DND-41 (cell line): ENCODE measurements around the gene DENND6A.

ENCODE experiments used
- EZH2 ChIP-seq: IDR thresholded peaks from 3 replicates; pipeline ENCODE4 v1.6.1; 2012; ENCODE audit warnings: borderline replicate concordance, low read depth, mild to moderate bottlenecking, moderate library complexity, low read length, inconsistent platforms; ENCODE audit not compliant: severe bottlenecking
- TF ChIP-seq, protein P1 (sequence below): IDR thresholded peaks from 2 replicates; pipeline ENCODE4 v1.5.1; 2012; ENCODE audit warnings: borderline replicate concordance, low read length, moderate library complexity, mild to moderate bottlenecking; ENCODE audit not compliant: poor library complexity, severe bottlenecking; ENCODE audit errors: extremely low read depth

- TF ChIP-seq, protein P1, sequence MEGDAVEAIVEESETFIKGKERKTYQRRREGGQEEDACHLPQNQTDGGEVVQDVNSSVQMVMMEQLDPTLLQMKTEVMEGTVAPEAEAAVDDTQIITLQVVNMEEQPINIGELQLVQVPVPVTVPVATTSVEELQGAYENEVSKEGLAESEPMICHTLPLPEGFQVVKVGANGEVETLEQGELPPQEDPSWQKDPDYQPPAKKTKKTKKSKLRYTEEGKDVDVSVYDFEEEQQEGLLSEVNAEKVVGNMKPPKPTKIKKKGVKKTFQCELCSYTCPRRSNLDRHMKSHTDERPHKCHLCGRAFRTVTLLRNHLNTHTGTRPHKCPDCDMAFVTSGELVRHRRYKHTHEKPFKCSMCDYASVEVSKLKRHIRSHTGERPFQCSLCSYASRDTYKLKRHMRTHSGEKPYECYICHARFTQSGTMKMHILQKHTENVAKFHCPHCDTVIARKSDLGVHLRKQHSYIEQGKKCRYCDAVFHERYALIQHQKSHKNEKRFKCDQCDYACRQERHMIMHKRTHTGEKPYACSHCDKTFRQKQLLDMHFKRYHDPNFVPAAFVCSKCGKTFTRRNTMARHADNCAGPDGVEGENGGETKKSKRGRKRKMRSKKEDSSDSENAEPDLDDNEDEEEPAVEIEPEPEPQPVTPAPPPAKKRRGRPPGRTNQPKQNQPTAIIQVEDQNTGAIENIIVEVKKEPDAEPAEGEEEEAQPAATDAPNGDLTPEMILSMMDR = no peak
- TF ChIP-seq EZH2 = no peak
These were observed 42.5 kb upstream of the DENND6A start for GRCh38 chr3:57735405-57735804.
